OCI-LY3 (cell line): ENCODE data around the gene CNTNAP2.
"Not testable (repeated sequence)": the region's sequence is repeated elsewhere in the genome, so short reads cannot be mapped to it uniquely, and the experiment has no call there.

ENCODE experiments used
- H2AFZ ChIP-seq: fragments of 200-600, 300-600 bp; shearing (Covaris generic); 2 replicates; pipeline ENCODE4 v1.6.0; 2014; ENCODE audit warnings: antibody characterized with exemption, low read depth, low read length
- H3K27ac ChIP-seq: fragments of 200-600, 300-600 bp; sonication (generic); 2 replicates; pipeline ENCODE4 v1.5.1; 2014; ENCODE audit warnings: mild to moderate bottlenecking, low read length, moderate library complexity, mixed read lengths
- H3K27me3 ChIP-seq: fragments of 200-600, 300-600 bp; sonication (generic); 2 replicates; pipeline ENCODE4 v1.6.1; 2014; ENCODE audit warnings: low read depth, low read length, mixed read lengths
- H3K36me3 ChIP-seq: fragments of 200-600, 300-600 bp; sonication (generic); replicated peaks from 2 replicates; pipeline ENCODE3; 2014; ENCODE audit warnings: low read depth, low read length, mixed read lengths
- H3K4me1 ChIP-seq: fragments of 300-600, 200-600 bp; sonication (generic); 2 replicates; pipeline ENCODE4 v1.6.1; 2014; ENCODE audit warnings: low read length, mixed read lengths
- H3K4me2 ChIP-seq: fragments of 200-600, 300-600 bp; sonication (generic); 2 replicates; pipeline ENCODE4 v1.6.1; 2014; ENCODE audit warnings: low read length, mixed read lengths
- H3K4me3 ChIP-seq: fragments of 300-600, 200-600 bp; sonication (generic); 2 replicates; pipeline ENCODE4 v1.5.1; 2014; ENCODE audit warnings: antibody characterized with exemption, mild to moderate bottlenecking, low read length, moderate library complexity
- H3K79me2 ChIP-seq: fragments of 300-600, 200-600 bp; shearing (Covaris generic); 2 replicates; pipeline ENCODE4 v1.6.1; 2014; ENCODE audit warnings: mild to moderate bottlenecking, low read length, mixed read lengths
- H3K9ac ChIP-seq: fragments of 300-600, 200-600 bp; shearing (Covaris generic); 2 replicates; pipeline ENCODE4 v1.6.0; 2014; ENCODE audit warnings: mild to moderate bottlenecking, low read length, moderate library complexity
- H3K9me3 ChIP-seq: fragments of 200-600, 300-600 bp; shearing (Covaris generic); 2 replicates; pipeline ENCODE4 v1.6.1; 2014; ENCODE audit warnings: low read length, mixed read lengths; ENCODE audit not compliant: insufficient read depth
- H4K20me1 ChIP-seq: fragments of 200-600, 300-600 bp; sonication (generic); 2 replicates; pipeline ENCODE4 v1.6.1; 2016; ENCODE audit warnings: low read length, mixed read lengths; ENCODE audit not compliant: insufficient read depth
- CTCF ChIP-seq: fragments of 200-600, 300-600 bp; sonication (generic); IDR thresholded peaks from 2 replicates; pipeline ENCODE4 v1.5.1; 2014; ENCODE audit warnings: antibody characterized with exemption, low read length, low read depth
- EZH2phosphoT487 ChIP-seq: fragments of 200-600 bp; shearing (Covaris generic); IDR thresholded peaks from 2 replicates; pipeline ENCODE4 v1.6.1; 2018; ENCODE audit warnings: antibody characterized with exemption, mixed run types, low read depth

Gene CNTNAP2

GRCh38 chr7:148296994-148297644, 2180.5 kb downstream of the CNTNAP2 start:
- no peak for TF ChIP-seq EZH2phosphoT487
- no peak for TF ChIP-seq CTCF
- no peak overlapping the region for H3K27ac ChIP-seq
- no peaks in the 10 kb centered on the region for H3K36me3 ChIP-seq
- H3K4me3 ChIP-seq, result no peak overlapping the region
- no peaks in the 10 kb centered on the region for H3K4me1 ChIP-seq
- H3K4me2 ChIP-seq, result no peak overlapping the region
- no peaks in the 10 kb centered on the region for H3K79me2 ChIP-seq
- no peaks in the 10 kb centered on the region for H4K20me1 ChIP-seq
- H3K9ac ChIP-seq, result no peak overlapping the region
- no peaks in the 10 kb centered on the region for H3K27me3 ChIP-seq
- no peak overlapping the region for H2AFZ ChIP-seq
- no peaks in the 10 kb centered on the region for H3K9me3 ChIP-seq

- not testable (repeated sequence) for H3K36me3 ChIP-seq, H3K4me3 ChIP-seq, H3K4me2 ChIP-seq, H4K20me1 ChIP-seq, H2AFZ ChIP-seq, H3K27ac ChIP-seq, H3K9ac ChIP-seq, H3K79me2 ChIP-seq, H3K4me1 ChIP-seq, H3K9me3 ChIP-seq, H3K27me3 ChIP-seq
Observed at GRCh38 chr7:148298768-148299167, 2182.2 kb downstream of the CNTNAP2 start.

- H3K9ac ChIP-seq, result no peak overlapping the region
- TF ChIP-seq EZH2phosphoT487 (no peak), CTCF (no peak)
- H3K4me3 ChIP-seq, result no peak overlapping the region
- H3K9me3 ChIP-seq, result no peaks in the 10 kb centered on the region
- 0 out of 2 replicates have a peak, but pooled peaks cover 3% of the 10 kb centered on the region for H3K4me1 ChIP-seq
- no peaks in the 10 kb centered on the region for H4K20me1 ChIP-seq
- no peaks in the 10 kb centered on the region for H3K36me3 ChIP-seq
- no peaks in the 10 kb centered on the region for H3K27me3 ChIP-seq
- H3K79me2 ChIP-seq, result no peaks in the 10 kb centered on the region
- H2AFZ ChIP-seq, result no peak overlapping the region
- no peak overlapping the region for H3K4me2 ChIP-seq
- no peak overlapping the region for H3K27ac ChIP-seq
Observed at GRCh38 chr7:148299350-148300276, 2183.0 kb downstream of the CNTNAP2 start.

GRCh38 chr7:148302436-148302835, 2185.8 kb downstream of the CNTNAP2 start:
- peaks cover 26% of the 10 kb centered on the region for H3K4me1 ChIP-seq
- not testable (repeated sequence) for H3K36me3 ChIP-seq, H3K79me2 ChIP-seq, H3K4me3 ChIP-seq, H3K9ac ChIP-seq, H2AFZ ChIP-seq, H3K27ac ChIP-seq, H3K27me3 ChIP-seq, H3K9me3 ChIP-seq, H3K4me2 ChIP-seq, H4K20me1 ChIP-seq
